HEK293 (cell line): ENCODE data around the gene AP1AR.

Source experiments
- MYNN ChIP-seq: fragments of 450-650 bp; formaldehyde crosslinking; IDR thresholded peaks from 2 replicates; pipeline ENCODE4 v1.5.1; 2016; ENCODE audit warnings: missing biosample characterization, missing genetic modification characterization, borderline replicate concordance
- PATZ1 ChIP-seq: fragments of 450-650 bp; formaldehyde crosslinking; IDR thresholded peaks from 2 replicates; pipeline ENCODE4 v1.5.1; 2016; ENCODE audit warnings: missing biosample characterization, missing genetic modification characterization
- YY1 ChIP-seq: fragments of 450-650 bp; formaldehyde crosslinking; IDR thresholded peaks from 2 replicates; pipeline ENCODE4 v1.5.1; 2018; ENCODE audit warnings: missing biosample characterization, missing genetic modification characterization
- ZNF239 ChIP-seq: fragments of 450-650 bp; formaldehyde crosslinking; IDR thresholded peaks from 2 replicates; pipeline ENCODE4 v1.5.1; 2016; ENCODE audit warnings: missing biosample characterization, missing genetic modification characterization
- ZNF324 ChIP-seq: fragments of 450-650 bp; formaldehyde crosslinking; IDR thresholded peaks from 2 replicates; pipeline ENCODE4 v1.5.1; 2016; ENCODE audit warnings: missing biosample characterization, missing genetic modification characterization
- ZNF76 ChIP-seq: fragments of 450-650 bp; formaldehyde crosslinking; IDR thresholded peaks from 2 replicates; pipeline ENCODE4; 2016; ENCODE audit warnings: low read depth, missing biosample characterization, missing genetic modification characterization, borderline replicate concordance
- TF ChIP-seq, protein P1 (sequence below): fragments of 450-650 bp; formaldehyde crosslinking; IDR thresholded peaks from 2 replicates; pipeline ENCODE4 v1.5.1; 2016; ENCODE audit warnings: missing biosample characterization, missing genetic modification characterization
- TF ChIP-seq, protein P2 (sequence below): fragments of 450-650 bp; formaldehyde crosslinking; IDR thresholded peaks from 2 replicates; pipeline ENCODE4 v1.5.1; 2016; ENCODE audit warnings: missing biosample characterization, missing genetic modification characterization
- TF ChIP-seq, protein P3 (sequence below): fragments of 450-650 bp; formaldehyde crosslinking; IDR thresholded peaks from 2 replicates; pipeline ENCODE4 v1.5.1; 2016; ENCODE audit warnings: missing biosample characterization, missing genetic modification characterization
- TF ChIP-seq, protein P4 (sequence below): fragments of 450-650 bp; formaldehyde crosslinking; IDR thresholded peaks from 2 replicates; pipeline ENCODE4 v1.5.1; 2016; ENCODE audit warnings: missing biosample characterization, missing genetic modification characterization

GRCh38 chr4:112318239-112319142 lies 86.9 kb downstream of the AP1AR start:
- TF ChIP-seq ZNF239 (tag by site-specific recombination), result no peak
- TF ChIP-seq, protein P1, sequence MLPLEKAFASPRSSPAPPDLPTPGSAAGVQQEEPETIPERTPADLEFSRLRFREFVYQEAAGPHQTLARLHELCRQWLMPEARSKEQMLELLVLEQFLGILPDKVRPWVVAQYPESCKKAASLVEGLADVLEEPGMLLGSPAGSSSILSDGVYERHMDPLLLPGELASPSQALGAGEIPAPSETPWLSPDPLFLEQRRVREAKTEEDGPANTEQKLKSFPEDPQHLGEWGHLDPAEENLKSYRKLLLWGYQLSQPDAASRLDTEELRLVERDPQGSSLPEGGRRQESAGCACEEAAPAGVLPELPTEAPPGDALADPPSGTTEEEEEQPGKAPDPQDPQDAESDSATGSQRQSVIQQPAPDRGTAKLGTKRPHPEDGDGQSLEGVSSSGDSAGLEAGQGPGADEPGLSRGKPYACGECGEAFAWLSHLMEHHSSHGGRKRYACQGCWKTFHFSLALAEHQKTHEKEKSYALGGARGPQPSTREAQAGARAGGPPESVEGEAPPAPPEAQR (tag by site-specific recombination), result no peak
- TF ChIP-seq, protein P2, sequence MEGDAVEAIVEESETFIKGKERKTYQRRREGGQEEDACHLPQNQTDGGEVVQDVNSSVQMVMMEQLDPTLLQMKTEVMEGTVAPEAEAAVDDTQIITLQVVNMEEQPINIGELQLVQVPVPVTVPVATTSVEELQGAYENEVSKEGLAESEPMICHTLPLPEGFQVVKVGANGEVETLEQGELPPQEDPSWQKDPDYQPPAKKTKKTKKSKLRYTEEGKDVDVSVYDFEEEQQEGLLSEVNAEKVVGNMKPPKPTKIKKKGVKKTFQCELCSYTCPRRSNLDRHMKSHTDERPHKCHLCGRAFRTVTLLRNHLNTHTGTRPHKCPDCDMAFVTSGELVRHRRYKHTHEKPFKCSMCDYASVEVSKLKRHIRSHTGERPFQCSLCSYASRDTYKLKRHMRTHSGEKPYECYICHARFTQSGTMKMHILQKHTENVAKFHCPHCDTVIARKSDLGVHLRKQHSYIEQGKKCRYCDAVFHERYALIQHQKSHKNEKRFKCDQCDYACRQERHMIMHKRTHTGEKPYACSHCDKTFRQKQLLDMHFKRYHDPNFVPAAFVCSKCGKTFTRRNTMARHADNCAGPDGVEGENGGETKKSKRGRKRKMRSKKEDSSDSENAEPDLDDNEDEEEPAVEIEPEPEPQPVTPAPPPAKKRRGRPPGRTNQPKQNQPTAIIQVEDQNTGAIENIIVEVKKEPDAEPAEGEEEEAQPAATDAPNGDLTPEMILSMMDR (tag by site-specific recombination), result no peak
- no peak for TF ChIP-seq ZNF76
- TF ChIP-seq PATZ1 (tag by site-specific recombination), result no peak
- TF ChIP-seq, protein P3, sequence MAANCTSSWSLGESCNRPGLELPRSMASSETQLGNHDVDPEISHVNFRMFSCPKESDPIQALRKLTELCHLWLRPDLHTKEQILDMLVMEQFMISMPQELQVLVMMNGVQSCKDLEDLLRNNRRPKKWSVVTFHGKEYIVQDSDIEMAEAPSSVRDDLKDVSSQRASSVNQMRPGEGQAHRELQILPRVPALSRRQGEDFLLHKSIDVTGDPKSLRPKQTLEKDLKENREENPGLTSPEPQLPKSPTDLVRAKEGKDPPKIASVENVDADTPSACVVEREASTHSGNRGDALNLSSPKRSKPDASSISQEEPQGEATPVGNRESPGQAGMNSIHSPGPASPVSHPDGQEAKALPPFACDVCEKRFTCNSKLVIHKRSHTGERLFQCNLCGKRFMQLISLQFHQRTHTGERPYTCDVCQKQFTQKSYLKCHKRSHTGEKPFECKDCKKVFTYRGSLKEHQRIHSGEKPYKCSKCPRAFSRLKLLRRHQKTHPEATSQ, result no peak
- no peak for TF ChIP-seq ZNF324
- TF ChIP-seq, protein P4, sequence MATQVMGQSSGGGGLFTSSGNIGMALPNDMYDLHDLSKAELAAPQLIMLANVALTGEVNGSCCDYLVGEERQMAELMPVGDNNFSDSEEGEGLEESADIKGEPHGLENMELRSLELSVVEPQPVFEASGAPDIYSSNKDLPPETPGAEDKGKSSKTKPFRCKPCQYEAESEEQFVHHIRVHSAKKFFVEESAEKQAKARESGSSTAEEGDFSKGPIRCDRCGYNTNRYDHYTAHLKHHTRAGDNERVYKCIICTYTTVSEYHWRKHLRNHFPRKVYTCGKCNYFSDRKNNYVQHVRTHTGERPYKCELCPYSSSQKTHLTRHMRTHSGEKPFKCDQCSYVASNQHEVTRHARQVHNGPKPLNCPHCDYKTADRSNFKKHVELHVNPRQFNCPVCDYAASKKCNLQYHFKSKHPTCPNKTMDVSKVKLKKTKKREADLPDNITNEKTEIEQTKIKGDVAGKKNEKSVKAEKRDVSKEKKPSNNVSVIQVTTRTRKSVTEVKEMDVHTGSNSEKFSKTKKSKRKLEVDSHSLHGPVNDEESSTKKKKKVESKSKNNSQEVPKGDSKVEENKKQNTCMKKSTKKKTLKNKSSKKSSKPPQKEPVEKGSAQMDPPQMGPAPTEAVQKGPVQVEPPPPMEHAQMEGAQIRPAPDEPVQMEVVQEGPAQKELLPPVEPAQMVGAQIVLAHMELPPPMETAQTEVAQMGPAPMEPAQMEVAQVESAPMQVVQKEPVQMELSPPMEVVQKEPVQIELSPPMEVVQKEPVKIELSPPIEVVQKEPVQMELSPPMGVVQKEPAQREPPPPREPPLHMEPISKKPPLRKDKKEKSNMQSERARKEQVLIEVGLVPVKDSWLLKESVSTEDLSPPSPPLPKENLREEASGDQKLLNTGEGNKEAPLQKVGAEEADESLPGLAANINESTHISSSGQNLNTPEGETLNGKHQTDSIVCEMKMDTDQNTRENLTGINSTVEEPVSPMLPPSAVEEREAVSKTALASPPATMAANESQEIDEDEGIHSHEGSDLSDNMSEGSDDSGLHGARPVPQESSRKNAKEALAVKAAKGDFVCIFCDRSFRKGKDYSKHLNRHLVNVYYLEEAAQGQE, result no peak
- TF ChIP-seq YY1 (tag by site-specific recombination), result no peak
- TF ChIP-seq MYNN (tag by site-specific recombination), result no peak
